Islet precursor cell (in vitro differentiated cells): ENCODE data around the gene CASK.
"Not testable (repeated sequence)": the region's sequence is repeated elsewhere in the genome, so short reads cannot be mapped to it uniquely, and the experiment has no call there.

Experiments
- DNase-seq: peaks from one replicate; pipeline ENCODE4 v3.0.0-alpha.2; 2018

Gene CASK

GRCh38 chrX:41728125-41728524, 195.2 kb downstream of the CASK start:
- DNase-seq: no peak

GRCh38 chrX:41723826-41724225, 199.5 kb downstream of the CASK start, which contains the start of gene GPR82:
TSS of gene GPR82 (plus strand) at chrX:41724181. CDS start at chrX:41727027, 2,846 bp downstream.
- no peak for DNase-seq

- no peak for DNase-seq
These were observed 200.3 kb downstream of the CASK start for GRCh38 chrX:41722816-41723618.

DNA sequence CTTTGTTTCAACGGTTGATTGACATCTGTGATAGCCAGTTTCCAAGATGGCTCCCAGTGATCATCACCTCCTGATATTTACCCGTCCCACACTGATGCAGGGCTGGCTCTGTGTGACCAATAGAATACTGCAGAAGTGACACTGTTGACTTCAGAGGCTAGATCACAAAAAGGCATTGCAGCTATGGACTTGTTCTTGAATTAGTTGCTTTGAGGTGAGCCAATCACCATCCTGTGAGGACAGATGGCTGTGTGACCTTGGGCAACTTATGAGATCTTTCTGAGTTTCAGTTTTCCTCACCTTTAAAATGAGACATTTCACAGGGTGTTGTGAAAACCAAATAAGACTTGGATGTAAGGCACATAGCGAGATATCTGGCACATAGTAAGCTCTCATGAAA, 201.1 kb downstream of the CASK start:
- no peak for DNase-seq

- DNase-seq: no peak
These were observed 201.8 kb downstream of the CASK start for GRCh38 chrX:41721590-41721989.

DNA sequence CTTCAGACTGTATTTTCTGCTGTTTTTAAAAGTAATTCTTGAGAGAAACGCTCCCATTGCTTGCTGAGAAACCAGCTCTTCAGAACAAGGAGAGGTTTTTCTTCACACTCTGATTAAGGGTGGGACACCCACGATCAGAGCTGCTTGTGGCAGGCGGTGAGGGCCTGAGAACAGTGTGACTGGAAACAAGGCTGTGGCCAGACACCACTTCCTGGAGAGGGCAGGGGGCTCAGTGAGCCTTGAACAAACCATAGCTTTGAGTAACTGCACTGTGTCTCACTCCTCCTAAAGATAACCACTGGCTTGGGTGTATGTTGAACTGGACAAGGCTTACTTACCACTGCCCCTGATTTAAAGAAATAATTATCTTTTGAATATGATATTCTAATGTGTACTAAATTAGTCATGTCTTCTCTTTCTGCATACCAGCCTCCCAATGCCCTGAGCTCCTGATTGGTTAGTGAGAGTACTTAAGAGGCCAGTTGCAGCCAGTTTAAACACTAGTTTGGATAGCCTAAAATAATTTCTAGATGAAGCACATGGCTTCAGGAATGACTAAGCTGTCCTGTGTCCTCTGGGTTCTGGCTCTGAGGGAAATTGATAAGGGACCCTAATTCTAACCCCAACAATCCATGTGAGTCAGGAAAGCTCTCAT, 203.1 kb downstream of the CASK start:
- DNase-seq: peak; percentile 79

GRCh38 chrX:41719610-41720009, 203.7 kb downstream of the CASK start:
- not testable (repeated sequence) for DNase-seq

DNA sequence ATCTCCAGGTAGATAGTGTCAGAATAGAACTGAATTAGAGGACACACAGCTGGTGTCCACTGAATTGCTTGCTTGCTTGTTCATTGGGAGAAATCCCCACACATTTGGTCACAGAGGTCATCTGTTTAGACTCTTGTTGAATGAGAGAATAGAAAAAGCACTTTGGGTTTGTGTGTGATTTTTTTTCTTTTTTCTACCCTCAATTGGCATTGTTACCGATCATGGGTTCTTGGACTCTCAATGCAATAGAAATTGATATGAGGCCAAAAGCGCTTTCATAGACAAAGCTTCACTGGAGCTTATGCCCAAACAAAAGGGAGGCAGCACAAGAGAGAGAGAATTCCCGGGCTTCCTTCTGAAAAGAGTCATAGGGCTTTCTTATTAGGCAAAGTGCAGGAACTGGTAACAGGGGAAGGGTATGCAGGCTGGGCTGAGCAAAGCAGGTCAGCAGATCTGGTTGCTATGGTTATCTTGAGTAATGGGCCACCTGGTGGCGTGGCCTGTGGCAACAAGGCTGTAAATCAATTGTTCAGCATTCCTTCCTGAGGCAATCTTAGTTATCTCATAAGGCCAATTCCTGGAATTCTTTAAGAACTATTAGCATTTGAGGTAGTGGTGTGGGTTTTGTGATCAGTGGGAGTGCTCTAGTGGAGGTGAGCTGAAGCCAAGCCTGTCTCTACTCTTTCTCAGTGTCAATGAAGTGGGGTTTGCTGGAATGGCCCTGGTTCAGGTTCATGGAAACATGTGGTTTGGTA, 204.7 kb downstream of the CASK start:
- DNase-seq: peak; percentile 97

- no peak for DNase-seq
These were observed 206.4 kb downstream of the CASK start for GRCh38 chrX:41716767-41717473.

DNA sequence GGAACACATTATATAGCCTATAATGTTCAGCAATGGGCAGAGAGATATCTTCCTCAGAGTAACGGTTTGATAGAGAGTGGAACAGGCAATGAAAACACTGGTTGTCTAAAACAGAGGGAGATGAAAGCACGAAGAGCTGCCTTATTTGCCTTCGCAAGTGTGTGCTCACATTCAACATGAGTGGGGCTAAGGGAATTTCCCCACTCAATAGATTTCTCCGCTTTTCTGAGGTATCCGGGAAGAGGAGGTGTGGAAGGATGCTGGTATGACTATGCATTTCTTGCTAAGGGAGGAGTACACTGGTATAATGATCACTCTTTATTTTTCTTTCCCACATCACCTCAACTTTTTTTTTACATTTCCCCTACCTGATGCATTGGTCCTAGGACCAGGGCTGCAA, 207.1 kb downstream of the CASK start:
- no peak for DNase-seq

DNA sequence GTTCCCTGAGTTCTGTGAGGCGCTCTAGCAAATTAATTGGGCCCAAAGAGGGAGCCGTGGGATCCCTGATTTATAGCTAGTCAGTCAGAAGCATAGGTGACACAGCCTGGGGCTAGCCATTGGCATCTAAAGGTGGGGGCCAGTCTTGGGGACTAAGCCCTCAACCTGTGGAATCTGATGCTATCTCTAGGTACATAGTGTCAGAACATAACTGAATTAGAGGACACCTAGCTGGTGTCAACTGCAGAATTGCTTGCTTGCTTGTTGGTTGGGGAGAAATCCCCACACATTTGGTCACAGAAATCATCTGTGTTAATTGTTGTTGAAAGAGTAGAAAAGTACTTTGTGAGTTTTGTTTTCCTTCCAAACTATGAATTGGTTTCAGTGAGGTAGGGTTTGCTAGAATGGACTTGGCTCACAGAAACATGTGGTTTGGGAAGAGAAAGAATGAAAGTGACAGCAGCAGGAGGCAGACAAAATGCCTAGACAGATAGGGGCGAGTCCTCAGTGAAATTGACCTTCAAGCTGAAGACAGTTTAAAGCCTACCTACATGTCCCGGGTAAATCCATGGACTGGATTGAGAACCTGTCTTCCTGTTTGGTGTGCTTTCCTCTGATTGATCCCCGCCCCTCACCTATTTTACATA, 212.2 kb downstream of the CASK start:
- DNase-seq: no peak

- DNase-seq: no peak
These were observed 214.9 kb downstream of the CASK start for GRCh38 chrX:41708486-41708885.

GRCh38 chrX:41707218-41707617, 216.1 kb downstream of the CASK start:
- DNase-seq: no peak

DNA sequence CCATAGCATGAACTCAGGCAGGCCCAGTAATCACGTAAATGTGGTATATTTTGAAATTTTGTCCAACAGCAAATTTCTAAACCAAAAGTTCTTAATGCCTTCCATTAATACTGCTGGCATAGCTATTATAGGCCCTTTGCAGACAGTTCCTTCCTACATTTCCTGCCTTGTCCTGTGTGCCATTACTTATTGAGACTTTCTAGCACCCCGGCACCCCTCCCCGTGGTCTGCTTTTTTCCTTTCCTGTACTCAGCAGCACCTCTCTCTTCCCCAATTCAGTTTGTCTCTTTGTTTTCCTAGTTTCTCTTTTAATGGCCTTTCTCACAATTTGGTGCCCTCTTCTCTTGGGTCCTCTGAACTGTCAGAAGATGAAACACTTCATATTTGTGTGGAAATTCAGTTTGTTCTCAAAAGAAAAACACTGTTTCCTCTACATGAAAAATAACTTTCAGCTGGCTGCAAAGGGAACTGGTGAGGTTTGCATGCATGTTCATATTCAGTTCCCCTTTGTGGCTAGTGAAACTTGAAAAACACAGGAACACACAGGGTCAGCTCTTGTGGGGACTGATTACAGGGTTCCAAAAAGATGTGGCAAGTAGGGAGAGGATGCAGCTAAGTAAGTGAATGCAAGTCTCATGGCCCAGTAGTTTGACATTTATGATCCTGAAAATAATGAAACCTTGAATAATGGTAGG, 217.5 kb downstream of the CASK start:
- no peak for DNase-seq

DNA sequence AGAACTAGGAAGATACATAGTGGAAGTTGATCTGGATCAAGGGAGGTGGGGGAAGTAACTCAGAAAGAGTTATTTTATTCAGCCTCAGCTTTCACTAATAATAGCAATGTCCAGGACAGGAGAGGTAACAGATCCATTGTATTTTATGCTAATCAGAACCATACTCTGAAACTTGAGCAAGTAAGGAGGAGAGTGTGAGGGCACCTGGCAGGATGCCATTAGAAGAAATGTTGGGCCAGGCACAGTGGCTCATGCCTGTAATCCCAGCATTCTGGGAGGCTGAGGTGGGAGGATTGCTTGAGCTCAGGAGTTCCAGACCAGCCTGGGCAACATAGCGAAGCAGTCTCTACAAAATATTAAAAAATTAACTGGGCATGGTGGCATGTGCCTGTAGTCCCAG, 218.3 kb downstream of the CASK start:
- DNase-seq: no peak

- no peak for DNase-seq
These were observed 219.8 kb downstream of the CASK start for GRCh38 chrX:41703574-41704029.

GRCh38 chrX:41695426-41695825, 227.9 kb downstream of the CASK start:
- DNase-seq: no peak

- no peak for DNase-seq
These were observed 230.3 kb downstream of the CASK start for GRCh38 chrX:41693024-41693423.

GRCh38 chrX:41692162-41692749, 231.1 kb downstream of the CASK start:
- DNase-seq: no peak

DNA sequence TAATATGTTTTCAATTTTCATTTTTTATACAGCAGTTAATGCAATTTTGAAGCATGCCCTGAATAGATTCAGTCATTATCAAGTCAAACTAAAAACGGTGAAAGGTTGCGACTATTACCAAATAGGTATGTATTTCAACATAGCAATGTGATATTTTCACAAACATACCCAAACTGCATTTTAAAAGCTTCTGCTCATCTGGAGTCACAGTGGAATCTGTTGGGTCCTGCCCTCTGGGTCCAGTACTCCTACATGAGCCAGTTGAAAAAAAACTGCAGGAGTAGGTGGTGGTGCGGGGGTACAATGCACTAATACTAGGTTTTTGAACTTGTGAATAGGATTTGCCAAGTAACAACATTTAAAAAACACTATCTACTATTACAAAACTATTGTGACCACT, 233.6 kb downstream of the CASK start:
- DNase-seq: no peak

DNA sequence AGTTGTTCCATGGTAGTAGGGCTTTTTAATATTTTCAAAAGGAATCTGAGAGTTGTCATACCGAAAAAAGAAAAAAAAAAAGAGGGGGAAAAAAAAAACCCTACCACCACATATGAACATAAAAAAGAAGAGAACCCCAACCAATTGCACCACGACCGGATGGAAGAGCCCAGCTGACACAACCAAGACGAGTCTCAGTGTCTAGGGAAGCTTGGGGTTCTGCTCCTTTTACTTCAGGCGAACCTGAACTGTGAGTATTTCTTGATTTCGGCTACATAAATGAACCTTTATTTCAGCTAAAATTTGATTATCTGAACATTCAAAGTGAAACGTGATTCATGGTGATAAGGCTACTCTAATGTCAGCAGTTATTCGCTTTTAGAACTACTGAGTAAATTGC, 234.5 kb downstream of the CASK start, which contains the start of gene GPR34:
TSS of gene GPR34 (plus strand) at position 139 of the 400 bp plus-strand sequence. CDS start 6,661 bp downstream, outside the sequence.
- DNase-seq: no peak
